Measurements from ENCODE around the gene ARSI. TPM values are rescaled to one million over a fixed set of nuclear protein-coding genes. Genes with fewer than 3 reads are reported as not detected.

Gene ARSI
- total and polyA plus RNA-seq, 4 donors = 0.23 to 0.51 (median 0.33) TPM; not detected in 1

- H3K4me3 ChIP-seq (ENCODE audit: low read depth in 1 of 3, low read length in 3 of 3) = no peak overlapping the region
- no peak overlapping the region for H3K9ac ChIP-seq (ENCODE audit: low read depth in 1 of 2, low read length in 2 of 2)
- TF ChIP-seq RXRA (IDR thresholded peaks at IDR 0.05) (no peak), CTCF (IDR thresholded peaks at IDR 0.05; ENCODE audit: low read depth, low read length, missing input control) (no peak), HNF4G (IDR thresholded peaks at IDR 0.05) (no peak), REST (IDR thresholded peaks at IDR 0.05) (no peak), ATF3 (IDR thresholded peaks at IDR 0.05) (no peak), FOXA1 (IDR thresholded peaks at IDR 0.05) (no peak), EGR1 (IDR thresholded peaks at IDR 0.05; ENCODE audit: low read depth in 2 of 2) (no peak), GABPA (IDR thresholded peaks at IDR 0.05 in 1 of 2, conservative IDR thresholded peaks at IDR 0.05 in 1 of 2) (no peak), MAX (IDR thresholded peaks at IDR 0.05) (no peak), JUND (IDR thresholded peaks at IDR 0.05) (no peak), YY1 (IDR thresholded peaks at IDR 0.05) (no peak)
- no peak overlapping the region for H3K27ac ChIP-seq (ENCODE audit: low read depth in 1 of 2, low read length in 2 of 2)
- H3K4me1 ChIP-seq (ENCODE audit: control insufficient read depth in 4 of 4, insufficient read depth in 4 of 4, low read length in 3 of 4) = no peaks in the 10 kb centered on the region
- H3K36me3 ChIP-seq (ENCODE audit: control insufficient read depth in 4 of 4, insufficient read depth in 3 of 4, low read depth in 1 of 4, low read length in 3 of 4) = no peaks in the 10 kb centered on the region
- WGBS = 88% methylated on average over 7 of the region's 7 CpGs
- no peak for DNase-seq (ENCODE audit: low spot score)
- no peaks in the 10 kb centered on the region for H3K27me3 ChIP-seq (ENCODE audit: control insufficient read depth in 4 of 4, insufficient read depth in 4 of 4, low read length in 3 of 4)
- no peaks in the 10 kb centered on the region for H3K9me3 ChIP-seq (ENCODE audit: control insufficient read depth in 4 of 4, low read length in 3 of 4)
Measured at GRCh38 chr5:150340614-150341255, 38.0 kb upstream of the ARSI start.

GRCh38 chr5:150339841-150340240 lies 37.1 kb upstream of the ARSI start:
- no peaks in the 10 kb centered on the region for H3K4me1 ChIP-seq (ENCODE audit: control insufficient read depth in 4 of 4, insufficient read depth in 4 of 4, low read length in 3 of 4)
- H3K27ac ChIP-seq (ENCODE audit: low read depth in 1 of 2, low read length in 2 of 2) = no peak overlapping the region
- H3K4me3 ChIP-seq (ENCODE audit: low read depth in 1 of 3, low read length in 3 of 3) = no peak overlapping the region
- H3K27me3 ChIP-seq (ENCODE audit: control insufficient read depth in 4 of 4, insufficient read depth in 4 of 4, low read length in 3 of 4) = no peaks in the 10 kb centered on the region
- WGBS = 98% methylated on average over 4 of the region's 4 CpGs
- H3K9ac ChIP-seq (ENCODE audit: low read depth in 1 of 2, low read length in 2 of 2) = no peak overlapping the region
- no peaks in the 10 kb centered on the region for H3K36me3 ChIP-seq (ENCODE audit: control insufficient read depth in 4 of 4, insufficient read depth in 3 of 4, low read depth in 1 of 4, low read length in 3 of 4)
- no peak for DNase-seq (ENCODE audit: low spot score)
- H3K9me3 ChIP-seq (ENCODE audit: control insufficient read depth in 4 of 4, low read length in 3 of 4) = no peaks in the 10 kb centered on the region
- no peak for TF ChIP-seq YY1 (IDR thresholded peaks at IDR 0.05)
- no peak for TF ChIP-seq MAX (IDR thresholded peaks at IDR 0.05)
- no peak for TF ChIP-seq TAF1 (conservative IDR thresholded peaks at IDR 0.05)
- TF ChIP-seq ATF3 (IDR thresholded peaks at IDR 0.05) = no peak
- TF ChIP-seq ZBTB33 (IDR thresholded peaks at IDR 0.05) = no peak
- TF ChIP-seq HNF4A (conservative IDR thresholded peaks at IDR 0.05) = no peak
- TF ChIP-seq HNF4G (IDR thresholded peaks at IDR 0.05) = no peak
- TF ChIP-seq JUND (IDR thresholded peaks at IDR 0.05) = no peak
- TF ChIP-seq SP1 (IDR thresholded peaks at IDR 0.05) = no peak
- TF ChIP-seq REST (IDR thresholded peaks at IDR 0.05) = no peak
- TF ChIP-seq FOXA2 (IDR thresholded peaks at IDR 0.05) = no peak
- no peak for TF ChIP-seq FOXA1 (IDR thresholded peaks at IDR 0.05)

Data from liver (tissue), 9 donors.